LNCaP clone FGC (cell line): Measurements from ENCODE around the gene TMEM126A.

ENCODE experiments used
- DNase-seq: peaks from one replicate; pipeline ENCODE4 v3.0.0-alpha.2; 2011; ENCODE audit warnings: low read depth
- H3K4me3 ChIP-seq: 2 replicates; pipeline ENCODE4 v1.5.1; 2011; ENCODE audit warnings: mild to moderate bottlenecking, low read depth, low read length, control low read depth
- CTCF ChIP-seq: IDR thresholded peaks from 2 replicates; pipeline ENCODE4 v1.5.1; 2012; ENCODE audit warnings: mild to moderate bottlenecking; ENCODE audit not compliant: control insufficient read depth, insufficient read depth; ENCODE audit errors: extremely low read depth

Gene TMEM126A

GRCh38 chr11:85620256-85620655, 27.5 kb upstream of the TMEM126A start:
- no peak for DNase-seq

GRCh38 chr11:85626496-85626895, 21.3 kb upstream of the TMEM126A start:
- no peak for DNase-seq
- no peak for TF ChIP-seq CTCF
- peak overlapping the region; percentile 68; the same call in 1 of the 2 replicates for H3K4me3 ChIP-seq

More at GRCh38 chr11:85620256-85620655, 27.5 kb upstream of the TMEM126A start:
- no peak overlapping the region for H3K4me3 ChIP-seq
- TF ChIP-seq CTCF, result no peak

- no peak for TF ChIP-seq CTCF
- no peak for DNase-seq
Measured at GRCh38 chr11:85627332-85627997, 20.3 kb upstream of the TMEM126A start, which contains the start of gene DLG2. Gene DLG2 (minus strand): TSS chr11:85627344.

GRCh38 chr11:85627998-85628770, 19.6 kb upstream of the TMEM126A start, which contains the start of gene TMEM126B:
Gene TMEM126B (plus strand): TSS chr11:85628593. CDS start chr11:85628608, 15 bp downstream.
- peak within 1 kb of the TSS; percentile 68 for H3K4me3 ChIP-seq
- DNase-seq, result peak; percentile 90
- no peak for TF ChIP-seq CTCF

More at GRCh38 chr11:85627332-85627997, 20.3 kb upstream of the TMEM126A start, which contains the start of gene DLG2:
- peak within 1 kb of the TSS; percentile 68 for H3K4me3 ChIP-seq

GRCh38 chr11:85628771-85629341, 18.9 kb upstream of the TMEM126A start:
- H3K4me3 ChIP-seq, result peak overlapping the region; percentile 68
- TF ChIP-seq CTCF, result no peak
- no peak for DNase-seq

GRCh38 chr11:85634747-85635146, 13.0 kb upstream of the TMEM126A start:
- no peak overlapping the region for H3K4me3 ChIP-seq
- DNase-seq, result no peak
- no peak for TF ChIP-seq CTCF
